ENCODE data around the gene GP9.
A peak's percentile ranks its signal among the peaks of the same experiment; 100 is the strongest.

Gene GP9

GRCh38 chr3:129022114-129023007 is 38.2 kb upstream of the GP9 start:
- no peak overlapping the region for H3K27ac ChIP-seq
- TF ChIP-seq CTCF (IDR thresholded peaks at IDR 0.05) (no peak), ZFX (IDR thresholded peaks at IDR 0.05; ENCODE audit: borderline replicate concordance) (no peak)

- TF ChIP-seq ZFX (IDR thresholded peaks at IDR 0.05; ENCODE audit: borderline replicate concordance): no peak
- TF ChIP-seq CTCF (IDR thresholded peaks at IDR 0.05): no peak
- H3K27ac ChIP-seq: no peak overlapping the region
Observed at GRCh38 chr3:129023008-129023358, 37.6 kb upstream of the GP9 start.

- no peak for TF ChIP-seq ZFX (IDR thresholded peaks at IDR 0.05; ENCODE audit: borderline replicate concordance)
- peak; percentile 35 for TF ChIP-seq CTCF (IDR thresholded peaks at IDR 0.05)
- no peak overlapping the region for H3K27ac ChIP-seq
Observed at GRCh38 chr3:129023909-129024308, 36.7 kb upstream of the GP9 start.

GRCh38 chr3:129025108-129025507 is 35.5 kb upstream of the GP9 start:
- H3K27ac ChIP-seq: no peak overlapping the region
- no peak for TF ChIP-seq CTCF (IDR thresholded peaks at IDR 0.05)
- no peak for TF ChIP-seq ZFX (IDR thresholded peaks at IDR 0.05; ENCODE audit: borderline replicate concordance)

- H3K27ac ChIP-seq: no peak overlapping the region
Observed at GRCh38 chr3:129025691-129026435, 34.7 kb upstream of the GP9 start.

GRCh38 chr3:129026728-129027543 is 33.6 kb upstream of the GP9 start:
- no peak overlapping the region for H3K27ac ChIP-seq
- TF ChIP-seq CTCF (IDR thresholded peaks at IDR 0.05): peak; percentile 98
- no peak for TF ChIP-seq ZFX (IDR thresholded peaks at IDR 0.05; ENCODE audit: borderline replicate concordance)

More at GRCh38 chr3:129025691-129026435, 34.7 kb upstream of the GP9 start:
- TF ChIP-seq ZFX (IDR thresholded peaks at IDR 0.05; ENCODE audit: borderline replicate concordance) (no peak), CTCF (IDR thresholded peaks at IDR 0.05) (no peak)

All from 22Rv1 (cell line).